Measurements from ENCODE around the gene RCAN1.

DNA sequence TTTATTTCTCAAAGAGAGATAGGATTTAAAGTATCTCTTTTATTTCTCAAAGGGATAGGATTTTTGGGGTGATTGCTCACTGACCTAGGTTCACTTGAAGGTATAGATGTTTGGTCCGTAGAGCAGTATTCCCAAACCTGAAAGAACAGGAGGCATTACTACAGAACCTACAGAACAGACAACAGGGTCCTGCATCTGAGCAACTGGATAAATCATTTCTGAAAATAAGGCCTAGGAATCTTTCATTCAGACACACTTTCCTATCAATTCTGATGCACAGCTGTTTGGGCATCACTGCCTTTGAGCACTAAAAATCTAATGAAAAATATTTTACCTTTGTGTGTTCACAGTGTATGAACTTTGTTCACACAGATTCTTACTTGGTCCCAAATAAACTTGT lies 36.7 kb upstream of the RCAN1 start:
- TF ChIP-seq, protein P1, sequence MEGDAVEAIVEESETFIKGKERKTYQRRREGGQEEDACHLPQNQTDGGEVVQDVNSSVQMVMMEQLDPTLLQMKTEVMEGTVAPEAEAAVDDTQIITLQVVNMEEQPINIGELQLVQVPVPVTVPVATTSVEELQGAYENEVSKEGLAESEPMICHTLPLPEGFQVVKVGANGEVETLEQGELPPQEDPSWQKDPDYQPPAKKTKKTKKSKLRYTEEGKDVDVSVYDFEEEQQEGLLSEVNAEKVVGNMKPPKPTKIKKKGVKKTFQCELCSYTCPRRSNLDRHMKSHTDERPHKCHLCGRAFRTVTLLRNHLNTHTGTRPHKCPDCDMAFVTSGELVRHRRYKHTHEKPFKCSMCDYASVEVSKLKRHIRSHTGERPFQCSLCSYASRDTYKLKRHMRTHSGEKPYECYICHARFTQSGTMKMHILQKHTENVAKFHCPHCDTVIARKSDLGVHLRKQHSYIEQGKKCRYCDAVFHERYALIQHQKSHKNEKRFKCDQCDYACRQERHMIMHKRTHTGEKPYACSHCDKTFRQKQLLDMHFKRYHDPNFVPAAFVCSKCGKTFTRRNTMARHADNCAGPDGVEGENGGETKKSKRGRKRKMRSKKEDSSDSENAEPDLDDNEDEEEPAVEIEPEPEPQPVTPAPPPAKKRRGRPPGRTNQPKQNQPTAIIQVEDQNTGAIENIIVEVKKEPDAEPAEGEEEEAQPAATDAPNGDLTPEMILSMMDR (IDR thresholded peaks at IDR 0.05), result no peak
- TF ChIP-seq POLR2A (IDR thresholded peaks at IDR 0.05), result no peak
